HepG2 (cell line): ENCODE results near the gene CTSW. TPM values are rescaled to one million over a fixed set of nuclear protein-coding genes. Genes with fewer than 3 reads are reported as not detected.

Experiments
- ATF6 ChIP-seq: sonication (generic); formaldehyde crosslinking; conservative IDR thresholded peaks from 2 replicates; pipeline ENCODE4 v1.4.0; 2020; ENCODE audit warnings: missing genetic modification reagents
- GATA4 ChIP-seq: sonication (generic); IDR thresholded peaks from 2 replicates; pipeline ENCODE4 v1.6.1; 2016; ENCODE audit warnings: antibody characterized with exemption, low read depth, borderline replicate concordance
- HNF1B ChIP-seq: sonication (generic); formaldehyde crosslinking; IDR thresholded peaks from 2 replicates; pipeline ENCODE4 v1.5.1; 2020; ENCODE audit warnings: mild to moderate bottlenecking, moderate library complexity, missing genetic modification reagents
- KMT2A ChIP-seq: sonication (generic); formaldehyde crosslinking; IDR thresholded peaks from 2 replicates; pipeline ENCODE4 v1.4.0; 2020; ENCODE audit warnings: missing genetic modification reagents
- NFATC3 ChIP-seq: sonication (generic); formaldehyde crosslinking; IDR thresholded peaks from 2 replicates; pipeline ENCODE4 v1.5.1; 2020; ENCODE audit warnings: mild to moderate bottlenecking, missing genetic modification reagents
- POLR2AphosphoS2 ChIP-seq: IDR thresholded peaks from 2 replicates; pipeline ENCODE4 v1.6.1; 2011; ENCODE audit warnings: low read depth, low read length, improper control_type of control experiment
- ZBTB38 ChIP-seq: sonication (generic); formaldehyde crosslinking; IDR thresholded peaks from 2 replicates; pipeline ENCODE4 v1.5.1; 2020; ENCODE audit warnings: mild to moderate bottlenecking, missing genetic modification reagents
- ZFYVE20 ChIP-seq: sonication (generic); formaldehyde crosslinking; IDR thresholded peaks from 2 replicates; pipeline ENCODE4 v1.8.0; 2023; ENCODE audit warnings: low read depth, mild to moderate bottlenecking, moderate library complexity, missing genetic modification reagents, borderline replicate concordance
- ZMYM4 ChIP-seq: sonication (generic); formaldehyde crosslinking; IDR thresholded peaks from 2 replicates; pipeline ENCODE4 v1.8.1; 2023; ENCODE audit warnings: mild to moderate bottlenecking, missing genetic modification reagents
- polyA plus RNA-seq, 8 experiments: library from polyadenylated mRNA; depleted of rRNA in 3 of 8; stranded (reverse) in 7 of 8; unstranded in 1 of 8; fragments of >200 nt; fragmentation: Illumina TruSeq in 4 of 8; extraction: Trizol in 4 of 8; gene quantifications; 2 replicates each; pipeline versions ENCODE4 v1.2.1 to v1.2.3, GENCODE V29; 2011 to 2016; ENCODE audit warnings: low read depth in 4 of 8, missing spikeins in 1 of 8, mixed read lengths in 1 of 8; ENCODE audit not compliant: insufficient read depth in 1 of 8
- total RNA-seq, 5 experiments: library from RNA; depleted of rRNA; stranded (reverse); fragments of >200 nt; fragmentation: Illumina TruSeq; extraction: Trizol; gene quantifications; 2 replicates each; pipeline ENCODE4 v1.2.3, GENCODE V29; 2016; ENCODE audit warnings: low read depth in 1 of 5
- TF ChIP-seq, protein P1 (sequence below): sonication (generic); formaldehyde crosslinking; conservative IDR thresholded peaks from 2 replicates; pipeline ENCODE4 v1.8.0; 2022; ENCODE audit warnings: mild to moderate bottlenecking, moderate library complexity, missing genetic modification reagents
- TF ChIP-seq, protein P2 (sequence below): sonication (generic); formaldehyde crosslinking; IDR thresholded peaks from 2 replicates; pipeline ENCODE4 v1.5.0; 2020; ENCODE audit warnings: missing genetic modification reagents
- TF ChIP-seq, protein P3 (sequence below): sonication (generic); formaldehyde crosslinking; IDR thresholded peaks from 2 replicates; pipeline ENCODE4 v1.5.0; 2020; ENCODE audit warnings: mild to moderate bottlenecking, missing genetic modification reagents, borderline replicate concordance

CTSW gene
- total and polyA plus RNA-seq, 2 of the 13 experiments (the other 11 are each of a cell fraction or from before 2014, with no cell fraction given) = 0.09 TPM; not detected in 1

- TF ChIP-seq ZMYM4 (CRISPR knock-in tag) (peak; percentile 63; the same call in 1 of the 2 replicates), NFATC3 (CRISPR knock-in tag) (no peak), HNF1B (peak; percentile 42; the same call in 1 of the 2 replicates), GATA4 (no peak), POLR2AphosphoS2 (no peak), ZFYVE20 (CRISPR knock-in tag) (no peak), ATF6 (CRISPR knock-in tag) (no peak), KMT2A (CRISPR knock-in tag) (no peak), ZBTB38 (CRISPR knock-in tag) (peak; percentile 29; the same call in 1 of the 2 replicates)
- TF ChIP-seq, protein P1, sequence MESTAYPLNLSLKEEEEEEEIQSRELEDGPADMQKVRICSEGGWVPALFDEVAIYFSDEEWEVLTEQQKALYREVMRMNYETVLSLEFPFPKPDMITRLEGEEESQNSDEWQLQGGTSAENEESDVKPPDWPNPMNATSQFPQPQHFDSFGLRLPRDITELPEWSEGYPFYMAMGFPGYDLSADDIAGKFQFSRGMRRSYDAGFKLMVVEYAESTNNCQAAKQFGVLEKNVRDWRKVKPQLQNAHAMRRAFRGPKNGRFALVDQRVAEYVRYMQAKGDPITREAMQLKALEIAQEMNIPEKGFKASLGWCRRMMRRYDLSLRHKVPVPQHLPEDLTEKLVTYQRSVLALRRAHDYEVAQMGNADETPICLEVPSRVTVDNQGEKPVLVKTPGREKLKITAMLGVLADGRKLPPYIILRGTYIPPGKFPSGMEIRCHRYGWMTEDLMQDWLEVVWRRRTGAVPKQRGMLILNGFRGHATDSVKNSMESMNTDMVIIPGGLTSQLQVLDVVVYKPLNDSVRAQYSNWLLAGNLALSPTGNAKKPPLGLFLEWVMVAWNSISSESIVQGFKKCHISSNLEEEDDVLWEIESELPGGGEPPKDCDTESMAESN (CRISPR knock-in tag) = 0 out of 2 replicates have a peak, but pooled peaks have one; percentile 64
- TF ChIP-seq, protein P2, sequence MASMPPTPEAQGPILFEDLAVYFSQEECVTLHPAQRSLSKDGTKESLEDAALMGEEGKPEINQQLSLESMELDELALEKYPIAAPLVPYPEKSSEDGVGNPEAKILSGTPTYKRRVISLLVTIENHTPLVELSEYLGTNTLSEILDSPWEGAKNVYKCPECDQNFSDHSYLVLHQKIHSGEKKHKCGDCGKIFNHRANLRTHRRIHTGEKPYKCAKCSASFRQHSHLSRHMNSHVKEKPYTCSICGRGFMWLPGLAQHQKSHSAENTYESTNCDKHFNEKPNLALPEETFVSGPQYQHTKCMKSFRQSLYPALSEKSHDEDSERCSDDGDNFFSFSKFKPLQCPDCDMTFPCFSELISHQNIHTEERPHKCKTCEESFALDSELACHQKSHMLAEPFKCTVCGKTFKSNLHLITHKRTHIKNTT = no peak
- TF ChIP-seq, protein P3, sequence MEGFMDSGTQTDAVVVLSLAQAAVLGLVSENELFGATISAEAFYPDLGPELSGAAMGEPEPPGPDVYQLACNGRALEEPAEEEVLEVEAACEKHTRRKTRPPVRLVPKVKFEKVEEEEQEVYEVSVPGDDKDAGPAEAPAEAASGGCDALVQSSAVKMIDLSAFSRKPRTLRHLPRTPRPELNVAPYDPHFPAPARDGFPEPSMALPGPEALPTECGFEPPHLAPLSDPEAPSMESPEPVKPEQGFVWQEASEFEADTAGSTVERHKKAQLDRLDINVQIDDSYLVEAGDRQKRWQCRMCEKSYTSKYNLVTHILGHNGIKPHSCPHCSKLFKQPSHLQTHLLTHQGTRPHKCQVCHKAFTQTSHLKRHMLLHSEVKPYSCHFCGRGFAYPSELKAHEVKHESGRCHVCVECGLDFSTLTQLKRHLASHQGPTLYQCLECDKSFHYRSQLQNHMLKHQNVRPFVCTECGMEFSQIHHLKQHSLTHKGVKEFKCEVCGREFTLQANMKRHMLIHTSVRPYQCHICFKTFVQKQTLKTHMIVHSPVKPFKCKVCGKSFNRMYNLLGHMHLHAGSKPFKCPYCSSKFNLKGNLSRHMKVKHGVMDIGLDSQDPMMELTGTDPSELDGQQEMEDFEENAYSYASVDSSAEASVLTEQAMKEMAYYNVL (CRISPR knock-in tag) = peak; percentile 56; the same call in 1 of the 2 replicates
These were observed 6.1 kb upstream of the CTSW start (continued) for GRCh38 chr11:65873318-65874156.
